ENCODE measurements around the gene MGAT3. TPM values are rescaled to one million over a fixed set of nuclear protein-coding genes. Genes with fewer than 3 reads are reported as not detected.
A peak's percentile ranks its signal among the peaks of the same experiment; 100 is the strongest.

The MGAT3 gene
- total and polyA plus RNA-seq, 2 of the 13 experiments (the other 11 are each of a cell fraction or from before 2014, with no cell fraction given), result 0.11 to 0.15 TPM

DNA sequence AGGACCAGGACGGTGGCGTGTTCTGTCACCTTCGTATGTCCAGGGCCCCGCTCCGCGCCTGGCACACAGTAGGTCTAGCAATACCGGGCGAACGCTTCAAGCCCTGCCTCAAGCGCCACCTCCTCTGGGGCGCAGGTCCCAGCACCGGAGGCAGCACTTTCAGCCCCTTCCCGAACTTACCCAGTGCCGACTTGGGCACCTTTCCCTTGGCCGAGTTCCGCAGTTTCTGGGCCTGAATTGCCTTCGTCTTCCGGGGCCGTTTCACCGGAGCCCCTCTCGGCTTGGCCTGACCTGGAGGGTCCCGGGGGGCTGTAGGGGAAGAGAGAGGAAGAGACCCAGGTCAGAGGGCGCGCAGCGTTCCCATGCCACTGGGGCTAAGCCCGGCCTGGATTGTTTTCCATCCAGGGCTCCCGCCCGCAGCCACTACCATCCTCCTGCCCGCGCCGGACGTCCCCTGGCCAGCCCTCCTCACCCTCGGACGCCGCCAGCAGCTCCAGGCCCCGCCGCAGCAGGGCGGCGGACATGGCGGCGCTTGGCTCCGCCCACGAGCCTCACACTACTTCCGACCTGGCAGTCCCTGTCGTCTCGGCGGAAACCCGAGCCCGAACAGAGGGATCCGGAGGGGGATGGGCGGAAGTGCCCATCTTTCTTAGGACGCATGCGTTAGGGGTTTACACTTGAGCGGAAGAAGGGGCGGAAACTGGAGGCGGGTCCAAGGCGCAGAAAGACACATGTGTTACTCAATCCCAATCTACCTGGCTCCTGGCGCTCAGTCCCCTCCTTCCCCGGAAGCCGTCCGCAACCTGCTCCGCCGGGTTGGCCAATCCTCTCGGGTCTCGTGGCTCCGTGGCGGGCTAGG, 75.6 kb downstream of the MGAT3 start, which contains the start of gene RPS19BP1 (continued):
- TF ChIP-seq, protein P1, sequence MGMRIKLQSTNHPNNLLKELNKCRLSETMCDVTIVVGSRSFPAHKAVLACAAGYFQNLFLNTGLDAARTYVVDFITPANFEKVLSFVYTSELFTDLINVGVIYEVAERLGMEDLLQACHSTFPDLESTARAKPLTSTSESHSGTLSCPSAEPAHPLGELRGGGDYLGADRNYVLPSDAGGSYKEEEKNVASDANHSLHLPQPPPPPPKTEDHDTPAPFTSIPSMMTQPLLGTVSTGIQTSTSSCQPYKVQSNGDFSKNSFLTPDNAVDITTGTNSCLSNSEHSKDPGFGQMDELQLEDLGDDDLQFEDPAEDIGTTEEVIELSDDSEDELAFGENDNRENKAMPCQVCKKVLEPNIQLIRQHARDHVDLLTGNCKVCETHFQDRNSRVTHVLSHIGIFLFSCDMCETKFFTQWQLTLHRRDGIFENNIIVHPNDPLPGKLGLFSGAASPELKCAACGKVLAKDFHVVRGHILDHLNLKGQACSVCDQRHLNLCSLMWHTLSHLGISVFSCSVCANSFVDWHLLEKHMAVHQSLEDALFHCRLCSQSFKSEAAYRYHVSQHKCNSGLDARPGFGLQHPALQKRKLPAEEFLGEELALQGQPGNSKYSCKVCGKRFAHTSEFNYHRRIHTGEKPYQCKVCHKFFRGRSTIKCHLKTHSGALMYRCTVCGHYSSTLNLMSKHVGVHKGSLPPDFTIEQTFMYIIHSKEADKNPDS (CRISPR knock-in tag; IDR thresholded peaks at IDR 0.05), result 0 out of 2 replicates have a peak, but pooled peaks have one; percentile 61
- TF ChIP-seq KDM5B (CRISPR knock-in tag; IDR thresholded peaks at IDR 0.05; ENCODE audit: borderline replicate concordance), result peak; percentile 67; the same call in 1 of the 2 replicates
- TF ChIP-seq, protein P2, sequence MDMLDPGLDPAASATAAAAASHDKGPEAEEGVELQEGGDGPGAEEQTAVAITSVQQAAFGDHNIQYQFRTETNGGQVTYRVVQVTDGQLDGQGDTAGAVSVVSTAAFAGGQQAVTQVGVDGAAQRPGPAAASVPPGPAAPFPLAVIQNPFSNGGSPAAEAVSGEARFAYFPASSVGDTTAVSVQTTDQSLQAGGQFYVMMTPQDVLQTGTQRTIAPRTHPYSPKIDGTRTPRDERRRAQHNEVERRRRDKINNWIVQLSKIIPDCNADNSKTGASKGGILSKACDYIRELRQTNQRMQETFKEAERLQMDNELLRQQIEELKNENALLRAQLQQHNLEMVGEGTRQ (IDR thresholded peaks at IDR 0.05; ENCODE audit: low read depth, low read length), result no peak
- TF ChIP-seq, protein P2 (CRISPR knock-in tag; IDR thresholded peaks at IDR 0.05; ENCODE audit: borderline replicate concordance), result 0 out of 2 replicates have a peak, but pooled peaks have one; percentile 34
- TF ChIP-seq, protein P3, sequence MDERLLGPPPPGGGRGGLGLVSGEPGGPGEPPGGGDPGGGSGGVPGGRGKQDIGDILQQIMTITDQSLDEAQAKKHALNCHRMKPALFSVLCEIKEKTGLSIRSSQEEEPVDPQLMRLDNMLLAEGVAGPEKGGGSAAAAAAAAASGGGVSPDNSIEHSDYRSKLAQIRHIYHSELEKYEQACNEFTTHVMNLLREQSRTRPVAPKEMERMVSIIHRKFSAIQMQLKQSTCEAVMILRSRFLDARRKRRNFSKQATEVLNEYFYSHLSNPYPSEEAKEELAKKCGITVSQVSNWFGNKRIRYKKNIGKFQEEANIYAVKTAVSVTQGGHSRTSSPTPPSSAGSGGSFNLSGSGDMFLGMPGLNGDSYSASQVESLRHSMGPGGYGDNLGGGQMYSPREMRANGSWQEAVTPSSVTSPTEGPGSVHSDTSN (CRISPR knock-in tag; IDR thresholded peaks at IDR 0.05), result peak; percentile 89
- peak; percentile 66; the same call in 1 of the 2 replicates for TF ChIP-seq NFKB2 (CRISPR knock-in tag; IDR thresholded peaks at IDR 0.05; ENCODE audit: borderline replicate concordance)
- no peak for TF ChIP-seq NAIF1 (CRISPR knock-in tag; IDR thresholded peaks at IDR 0.05; ENCODE audit: borderline replicate concordance)
- TF ChIP-seq YEATS4 (CRISPR knock-in tag; IDR thresholded peaks at IDR 0.05; ENCODE audit: borderline replicate concordance), result peak; percentile 84
- no peak; the same call in none of the 2 replicates for TF ChIP-seq RXRA (CRISPR knock-in tag; IDR thresholded peaks at IDR 0.05)
- TF ChIP-seq MLX (CRISPR knock-in tag; IDR thresholded peaks at IDR 0.05), result peak; percentile 38; the same call in 1 of the 2 replicates
- TF ChIP-seq FOXK1 (CRISPR knock-in tag; IDR thresholded peaks at IDR 0.05; ENCODE audit: borderline replicate concordance, low read depth), result peak; percentile 70; the same call in 1 of the 2 replicates
- TF ChIP-seq AKAP8 (CRISPR knock-in tag; IDR thresholded peaks at IDR 0.05), result 0 out of 2 replicates have a peak, but pooled peaks have one; percentile 53
- TF ChIP-seq, protein P4, sequence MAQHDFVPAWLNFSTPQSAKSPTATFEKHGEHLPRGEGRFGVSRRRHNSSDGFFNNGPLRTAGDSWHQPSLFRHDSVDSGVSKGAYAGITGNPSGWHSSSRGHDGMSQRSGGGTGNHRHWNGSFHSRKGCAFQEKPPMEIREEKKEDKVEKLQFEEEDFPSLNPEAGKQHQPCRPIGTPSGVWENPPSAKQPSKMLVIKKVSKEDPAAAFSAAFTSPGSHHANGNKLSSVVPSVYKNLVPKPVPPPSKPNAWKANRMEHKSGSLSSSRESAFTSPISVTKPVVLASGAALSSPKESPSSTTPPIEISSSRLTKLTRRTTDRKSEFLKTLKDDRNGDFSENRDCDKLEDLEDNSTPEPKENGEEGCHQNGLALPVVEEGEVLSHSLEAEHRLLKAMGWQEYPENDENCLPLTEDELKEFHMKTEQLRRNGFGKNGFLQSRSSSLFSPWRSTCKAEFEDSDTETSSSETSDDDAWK (CRISPR knock-in tag; IDR thresholded peaks at IDR 0.05), result no peak
- no peak for TF ChIP-seq ZNF24 (IDR thresholded peaks at IDR 0.05)
- no peak for TF ChIP-seq ZNF20 (CRISPR knock-in tag; IDR thresholded peaks at IDR 0.05)
- 0 out of 2 replicates have a peak, but pooled peaks have one; percentile 16 for TF ChIP-seq ZZZ3 (CRISPR knock-in tag; IDR thresholded peaks at IDR 0.05; ENCODE audit: borderline replicate concordance)
- TF ChIP-seq SRY (CRISPR knock-in tag; IDR thresholded peaks at IDR 0.05), result 0 out of 2 replicates have a peak, but pooled peaks have one; percentile 36
- TF ChIP-seq ZNF660 (CRISPR knock-in tag; IDR thresholded peaks at IDR 0.05; ENCODE audit: borderline replicate concordance, low read depth), result no peak
- TF ChIP-seq HIVEP1 (CRISPR knock-in tag; IDR thresholded peaks at IDR 0.05), result peak; percentile 50; the same call in 1 of the 2 replicates
- TF ChIP-seq ZNF33A (CRISPR knock-in tag; IDR thresholded peaks at IDR 0.05; ENCODE audit: borderline replicate concordance), result no peak
- no peak for TF ChIP-seq SMAD1 (CRISPR knock-in tag; IDR thresholded peaks at IDR 0.05; ENCODE audit: borderline replicate concordance, low read depth)
